ENCODE measurements around the gene NPPC.

GRCh38 chr2:231923951-231924888 is 2.0 kb downstream of the NPPC start:
- no peak for TF ChIP-seq TSHZ2 (CRISPR knock-in tag; IDR thresholded peaks at IDR 0.05)
- no peak for TF ChIP-seq ZC3H10 (CRISPR knock-in tag; IDR thresholded peaks at IDR 0.05)
- no peak for TF ChIP-seq ZFP30 (CRISPR knock-in tag; IDR thresholded peaks at IDR 0.05)
- TF ChIP-seq PATZ1 (CRISPR knock-in tag; IDR thresholded peaks at IDR 0.05; ENCODE audit: borderline replicate concordance): no peak
- TF ChIP-seq, protein P1, sequence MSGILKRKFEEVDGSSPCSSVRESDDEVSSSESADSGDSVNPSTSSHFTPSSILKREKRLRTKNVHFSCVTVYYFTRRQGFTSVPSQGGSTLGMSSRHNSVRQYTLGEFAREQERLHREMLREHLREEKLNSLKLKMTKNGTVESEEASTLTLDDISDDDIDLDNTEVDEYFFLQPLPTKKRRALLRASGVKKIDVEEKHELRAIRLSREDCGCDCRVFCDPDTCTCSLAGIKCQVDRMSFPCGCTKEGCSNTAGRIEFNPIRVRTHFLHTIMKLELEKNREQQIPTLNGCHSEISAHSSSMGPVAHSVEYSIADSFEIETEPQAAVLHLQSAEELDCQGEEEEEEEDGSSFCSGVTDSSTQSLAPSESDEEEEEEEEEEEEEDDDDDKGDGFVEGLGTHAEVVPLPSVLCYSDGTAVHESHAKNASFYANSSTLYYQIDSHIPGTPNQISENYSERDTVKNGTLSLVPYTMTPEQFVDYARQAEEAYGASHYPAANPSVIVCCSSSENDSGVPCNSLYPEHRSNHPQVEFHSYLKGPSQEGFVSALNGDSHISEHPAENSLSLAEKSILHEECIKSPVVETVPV (CRISPR knock-in tag; IDR thresholded peaks at IDR 0.05): no peak

All from SK-N-SH treated with all-trans-retinoic acid at 6 μM for 48 hours (cell line).